Measurements from ENCODE around the gene PEG3.

Gene PEG3

GRCh38 chr19:56835401-56835800 is 5.1 kb downstream of the PEG3 start:
- in situ Hi-C loops (cut with HindIII; ENCODE audit: low sequenced_read_pairs), result no loop called here
- no peak for TF ChIP-seq CTCF (IDR thresholded peaks at IDR 0.05; ENCODE audit: low read depth, low read length, missing control alignments)
- DNase-seq (ENCODE audit: low read depth), result no peak
- H3K4me3 ChIP-seq (ENCODE audit: low read depth, low read length), result no peak overlapping the region

GRCh38 chr19:56834564-56835375 is 5.8 kb downstream of the PEG3 start:
- in situ Hi-C loops (cut with HindIII; ENCODE audit: low sequenced_read_pairs), result no loop called here
- no peak for DNase-seq (ENCODE audit: low read depth)
- no peak overlapping the region for H3K4me3 ChIP-seq (ENCODE audit: low read depth, low read length)
- TF ChIP-seq CTCF (IDR thresholded peaks at IDR 0.05; ENCODE audit: low read depth, low read length, missing control alignments), result no peak

GRCh38 chr19:56832352-56832928 is 8.1 kb downstream of the PEG3 start:
- TF ChIP-seq CTCF (IDR thresholded peaks at IDR 0.05; ENCODE audit: low read depth, low read length, missing control alignments), result no peak
- no peak overlapping the region for H3K4me3 ChIP-seq (ENCODE audit: low read depth, low read length)
- in situ Hi-C loops (cut with HindIII; ENCODE audit: low sequenced_read_pairs), result no loop called here
- DNase-seq (ENCODE audit: low read depth), result no peak

- TF ChIP-seq CTCF (IDR thresholded peaks at IDR 0.05; ENCODE audit: low read depth, low read length, missing control alignments), result no peak
- no peak for DNase-seq (ENCODE audit: low read depth)
- in situ Hi-C loops (cut with HindIII; ENCODE audit: low sequenced_read_pairs), result no loop called here
- H3K4me3 ChIP-seq (ENCODE audit: low read depth, low read length), result no peak overlapping the region
Measured at GRCh38 chr19:56831255-56831654, 9.3 kb downstream of the PEG3 start.

- DNase-seq (ENCODE audit: low read depth), result no peak
- H3K4me3 ChIP-seq (ENCODE audit: low read depth, low read length), result no peak overlapping the region
- in situ Hi-C loops (cut with HindIII; ENCODE audit: low sequenced_read_pairs), result no loop called here
Measured at GRCh38 chr19:56829596-56829995, 10.9 kb downstream of the PEG3 start.

GRCh38 chr19:56827708-56828107 is 12.8 kb downstream of the PEG3 start:
- H3K4me3 ChIP-seq (ENCODE audit: low read depth, low read length), result no peak overlapping the region
- no peak for TF ChIP-seq CTCF (IDR thresholded peaks at IDR 0.05; ENCODE audit: low read depth, low read length, missing control alignments)
- in situ Hi-C loops (cut with HindIII; ENCODE audit: low sequenced_read_pairs), result no loop called here
- no peak for DNase-seq (ENCODE audit: low read depth)

More at GRCh38 chr19:56829596-56829995, 10.9 kb downstream of the PEG3 start:
- no peak for TF ChIP-seq CTCF (IDR thresholded peaks at IDR 0.05; ENCODE audit: low read depth, low read length, missing control alignments)

All from astrocyte of the cerebellum (primary cell).